ENCODE results near the gene PI4KA.

PI4KA gene

DNA sequence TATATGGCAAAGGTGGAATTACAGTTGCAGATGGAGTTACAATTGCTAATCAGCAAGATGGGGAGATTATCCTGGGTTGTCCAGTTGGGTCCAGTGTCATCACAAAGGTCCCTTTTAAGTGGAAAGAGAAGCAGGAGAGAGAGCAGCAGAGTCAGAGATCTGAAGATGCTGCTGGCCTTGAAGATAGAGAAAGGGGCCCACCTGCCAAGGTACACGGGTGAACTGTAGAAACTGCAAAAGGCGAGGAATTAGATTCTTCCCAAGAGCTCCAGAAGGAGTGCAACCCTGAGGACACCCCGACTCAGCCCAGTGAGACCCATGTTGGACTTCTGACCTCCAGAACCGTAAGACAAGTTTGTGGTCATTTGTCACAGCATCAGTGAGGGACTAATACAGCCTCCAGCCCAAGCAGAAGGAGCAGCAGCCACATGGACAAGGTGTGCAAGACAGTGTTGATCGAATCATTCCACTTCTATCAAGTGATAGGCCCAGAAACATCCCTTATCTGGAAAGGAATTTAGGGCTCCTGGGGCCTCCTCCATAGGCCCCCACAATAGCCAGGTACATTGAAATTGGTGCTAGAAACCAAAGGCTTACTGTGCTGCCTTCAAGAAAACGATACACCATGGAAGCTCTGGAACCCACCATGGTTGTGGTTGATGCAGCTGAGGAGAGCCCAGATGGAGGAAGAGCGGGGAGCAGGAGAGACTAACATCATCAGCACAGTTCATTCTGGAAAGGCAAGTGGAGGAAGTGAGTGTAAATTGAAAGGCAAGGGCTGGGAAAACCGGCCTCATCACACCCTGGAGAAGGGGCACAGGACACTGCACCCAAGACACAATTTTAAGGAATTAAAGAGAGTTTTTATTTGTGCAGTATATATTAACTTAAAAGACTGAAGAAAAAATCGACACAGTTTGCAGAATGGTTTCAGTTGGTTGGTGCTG lies 23.5 kb upstream of the PI4KA start:
- no peak for DNase-seq

DNA sequence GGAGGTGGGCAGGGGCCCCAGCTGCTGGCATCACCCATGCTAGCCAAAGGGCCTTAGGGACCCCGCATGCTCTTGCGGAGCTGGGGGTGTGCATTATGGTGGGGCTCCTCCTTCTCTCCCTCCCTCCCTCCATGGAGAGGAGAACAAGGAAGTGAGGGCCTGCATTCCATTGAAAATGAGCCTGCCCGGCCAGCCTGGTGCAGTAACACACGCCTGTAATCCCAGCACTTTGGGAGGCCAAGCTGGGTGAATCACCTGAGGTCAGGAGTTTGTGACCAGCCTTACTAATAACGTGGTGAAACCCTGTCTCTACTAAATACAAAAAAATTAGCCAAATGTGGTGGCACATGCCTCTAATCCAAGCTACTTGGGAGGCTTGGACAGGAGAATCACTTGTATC lies 22.6 kb upstream of the PI4KA start:
- no peak for DNase-seq

DNA sequence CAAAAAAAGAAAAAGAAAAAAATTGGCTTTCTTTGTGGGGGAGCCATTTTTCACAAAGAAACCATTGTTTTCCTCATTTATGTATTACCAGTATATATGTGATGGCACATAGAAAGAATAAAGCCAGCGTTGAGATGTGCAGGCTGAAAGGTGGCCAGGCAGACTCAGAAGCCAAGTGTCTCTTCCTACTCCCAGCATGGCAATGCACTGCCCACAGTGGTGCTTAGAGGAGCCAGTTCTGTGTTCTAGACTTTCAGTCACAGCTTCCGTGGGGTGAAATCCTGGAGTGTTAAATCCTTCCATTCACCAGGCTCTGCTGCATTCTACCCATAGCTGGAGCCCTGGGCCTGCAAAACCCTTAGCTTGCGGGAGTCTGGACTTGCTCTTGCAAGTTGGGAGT lies 19.1 kb upstream of the PI4KA start:
- DNase-seq = no peak

DNA sequence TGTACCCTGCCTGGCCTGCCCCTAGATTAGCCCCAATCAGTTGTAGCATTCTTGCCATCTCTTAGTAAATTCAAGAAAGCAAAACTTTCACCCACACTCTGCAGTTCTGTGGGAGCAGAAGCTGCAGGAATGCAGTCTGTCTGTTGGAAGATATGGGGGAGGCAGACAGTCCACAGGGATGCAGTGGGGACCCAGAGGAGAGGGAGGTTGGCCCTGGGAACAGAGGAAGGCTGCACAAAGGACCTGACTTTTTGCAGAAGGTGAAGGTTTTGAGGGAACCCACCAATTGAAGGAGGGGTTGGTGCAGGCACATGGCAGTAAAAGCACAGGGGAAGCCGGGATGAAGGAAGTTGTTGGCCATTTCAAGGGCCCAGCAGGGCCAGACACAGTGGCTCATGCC lies 16.7 kb upstream of the PI4KA start:
- no peak for DNase-seq

DNA sequence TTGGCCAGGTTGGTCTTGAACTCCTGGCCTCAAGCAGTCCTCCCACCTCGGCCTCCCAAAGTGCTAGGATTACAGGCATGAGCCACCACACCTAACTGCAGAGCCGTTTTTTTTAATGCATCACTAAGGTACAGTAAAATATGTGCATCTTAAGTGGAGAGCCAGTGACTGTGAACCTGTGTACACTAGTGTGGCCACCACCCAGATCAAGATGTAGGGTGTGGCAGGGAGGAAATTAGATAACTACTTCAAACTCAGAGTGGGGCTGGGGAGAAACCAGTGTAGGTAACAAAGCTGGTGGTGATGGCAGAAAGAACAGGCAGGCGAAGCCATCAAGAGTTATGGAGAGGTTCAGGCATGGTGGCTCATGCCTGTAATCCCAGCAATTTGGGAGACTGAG lies 14.6 kb upstream of the PI4KA start:
- DNase-seq = no peak

DNA sequence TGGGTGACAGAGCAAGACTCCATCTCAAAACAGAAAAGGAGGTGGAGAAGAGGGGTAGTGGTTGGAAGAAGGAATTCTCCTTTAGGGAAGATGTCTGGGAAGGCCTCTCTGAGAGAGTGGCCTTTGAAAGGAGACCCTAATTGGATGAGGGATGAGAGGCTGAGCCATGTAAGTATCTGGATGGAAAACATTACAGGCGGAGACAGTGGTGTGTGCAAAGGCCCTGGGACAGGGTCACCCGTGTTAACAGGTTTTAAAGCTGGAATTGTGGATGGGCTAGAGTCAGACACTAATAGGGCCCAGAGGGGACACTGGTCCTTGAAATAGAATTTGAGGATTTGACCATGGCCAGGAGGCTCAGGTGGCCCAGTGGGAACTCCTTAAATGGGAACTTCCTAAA lies 10.6 kb upstream of the PI4KA start:
- DNase-seq = no peak

DNA sequence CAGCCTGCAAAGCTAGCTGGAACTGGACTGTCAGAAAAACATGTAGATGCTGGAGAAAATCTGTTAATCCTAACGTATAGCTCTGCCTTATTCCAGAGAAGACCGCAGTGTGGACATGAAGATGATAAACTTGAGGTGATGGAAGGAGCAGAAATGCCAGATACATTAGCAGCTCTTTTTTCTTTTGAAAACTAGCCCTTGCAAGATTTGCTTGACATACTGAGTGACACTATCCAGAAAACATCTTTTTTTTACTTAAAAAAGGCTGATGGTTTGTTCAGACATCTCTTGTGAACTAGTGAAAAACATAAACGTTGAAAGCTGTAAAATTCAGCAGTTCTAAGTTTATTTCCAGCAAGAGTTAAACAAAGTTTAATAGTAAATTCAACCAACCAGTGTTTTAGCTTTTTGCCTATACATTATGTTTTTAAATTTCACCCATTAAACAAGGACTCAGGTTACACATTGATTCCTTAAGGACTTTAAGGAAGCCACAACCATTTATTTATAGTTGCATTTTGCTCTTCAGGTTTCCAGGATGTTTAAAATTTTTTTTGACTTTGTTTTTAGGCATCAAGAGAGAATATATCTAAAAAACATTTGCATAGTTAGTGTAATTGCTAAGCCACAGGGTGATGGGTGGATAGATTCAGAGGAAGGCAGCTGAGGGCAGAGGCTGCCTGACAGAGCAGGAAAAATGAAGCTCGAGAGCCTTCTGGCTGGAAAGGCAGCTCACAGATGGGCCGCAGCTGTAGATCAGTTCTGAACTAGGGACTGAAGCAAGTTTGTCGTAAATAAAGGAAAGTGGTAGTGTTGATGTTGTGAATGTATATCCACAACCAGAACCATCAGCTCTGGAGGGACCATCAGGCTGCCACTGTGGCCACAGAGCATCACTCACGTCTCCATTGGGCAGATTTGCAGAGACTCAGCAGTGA lies 9.7 kb upstream of the PI4KA start:
- DNase-seq = no peak

DNA sequence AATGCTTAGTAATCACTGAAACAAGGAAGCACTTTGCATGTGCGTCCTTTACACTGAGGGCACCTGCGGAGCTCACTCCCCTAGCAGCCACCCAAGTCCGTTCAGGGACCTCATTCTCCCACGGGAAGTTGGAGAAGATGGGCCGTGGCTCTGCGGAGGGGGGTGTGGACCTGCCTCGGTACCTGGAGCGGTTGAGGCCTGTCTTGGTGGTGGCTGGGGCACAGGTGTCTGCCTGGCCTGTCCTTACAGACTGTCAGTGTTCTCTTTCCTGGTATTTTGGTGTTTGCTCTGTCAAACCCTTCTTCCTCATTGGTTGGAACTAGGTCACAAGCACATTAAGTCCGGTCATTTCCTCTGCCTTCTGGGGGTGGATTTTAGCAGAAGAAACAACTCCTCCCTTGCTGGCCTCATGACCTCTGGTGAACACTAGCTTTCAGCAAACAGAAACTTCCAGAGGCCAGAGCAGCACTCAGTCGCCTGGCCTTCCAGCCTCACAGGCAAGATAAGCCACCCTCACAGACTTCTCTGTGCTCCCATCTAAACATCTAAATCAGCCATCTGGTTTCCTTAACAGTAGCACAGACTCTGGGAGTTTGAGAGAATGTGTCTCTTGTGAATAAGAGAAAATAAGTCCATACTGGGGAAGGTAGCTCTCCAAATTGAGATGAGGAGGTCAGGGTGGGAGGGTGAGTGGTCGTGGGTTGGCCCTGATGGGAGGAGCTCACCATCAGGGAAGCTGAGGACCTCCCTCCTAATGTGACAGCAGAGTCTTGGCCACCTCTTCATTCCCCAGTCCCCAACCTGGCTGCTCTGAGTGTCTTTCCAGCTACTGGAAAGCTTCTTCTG lies 8.8 kb upstream of the PI4KA start:
- DNase-seq = no peak

DNA sequence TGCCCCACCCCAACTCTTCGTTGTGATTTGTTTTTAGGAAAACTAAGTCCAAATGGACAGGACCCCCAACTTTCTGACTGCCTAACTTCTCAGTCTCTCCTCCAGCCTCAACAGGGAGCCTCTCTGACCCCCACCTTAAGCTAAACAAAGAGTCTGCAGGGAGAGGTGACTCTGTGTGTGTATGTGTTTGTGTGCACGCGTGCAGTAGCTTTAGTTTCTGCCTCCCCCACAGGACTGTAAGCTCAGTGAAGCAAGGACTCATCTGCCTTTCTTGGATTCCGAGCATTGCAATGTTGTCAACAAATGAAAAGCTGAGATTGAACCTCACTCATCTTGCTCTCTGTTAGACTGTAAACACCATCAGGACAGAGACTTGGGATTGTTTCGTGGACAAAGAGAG lies 8.1 kb upstream of the PI4KA start:
- DNase-seq = no peak

DNA sequence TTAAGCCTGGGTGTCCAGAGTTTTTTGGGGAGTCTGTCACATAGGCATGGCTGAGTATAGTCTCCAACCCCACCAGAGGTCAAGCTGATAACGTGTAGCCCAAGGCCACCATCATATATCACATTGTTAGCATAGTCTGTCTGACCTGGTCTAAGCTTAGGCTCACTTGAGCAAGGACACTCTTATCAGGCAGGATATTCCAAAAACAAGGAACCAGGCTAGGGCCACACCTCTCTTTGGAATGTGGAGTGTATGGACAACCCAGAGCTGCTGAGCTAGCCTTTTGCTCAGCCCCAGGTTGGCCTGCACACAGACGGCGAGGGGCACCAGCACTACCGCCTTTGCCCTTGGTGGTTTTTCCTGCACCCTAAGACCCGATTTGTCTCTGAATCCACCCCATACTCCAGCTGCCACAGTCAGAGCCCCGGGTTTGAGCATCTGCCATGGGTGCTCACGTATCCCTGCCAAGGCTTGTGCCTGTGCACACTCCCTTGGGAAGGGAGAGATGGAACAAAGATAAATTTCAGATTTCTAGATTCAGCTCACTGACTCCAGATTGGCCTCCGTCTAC lies 7.3 kb upstream of the PI4KA start:
- no peak for DNase-seq

DNA sequence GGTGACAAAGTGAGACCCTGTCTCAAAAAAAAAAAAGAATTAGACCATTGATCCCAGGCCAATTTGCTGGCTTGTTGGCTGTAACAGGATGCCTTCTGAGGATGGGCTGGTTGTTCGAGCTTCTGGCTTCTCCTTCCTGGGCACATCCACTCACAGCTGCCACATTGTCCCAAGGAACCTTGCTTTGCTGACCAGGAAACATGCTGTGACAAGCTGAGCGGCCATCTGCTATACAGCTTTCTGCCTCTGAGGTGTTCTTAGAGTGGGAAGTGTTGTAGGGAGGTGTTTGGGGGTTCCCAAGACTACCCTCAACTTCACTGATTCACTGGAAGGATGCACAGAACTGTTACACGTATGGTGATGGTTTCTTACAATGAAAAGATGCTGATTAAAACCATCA lies 6.7 kb upstream of the PI4KA start:
- DNase-seq = no peak

DNA sequence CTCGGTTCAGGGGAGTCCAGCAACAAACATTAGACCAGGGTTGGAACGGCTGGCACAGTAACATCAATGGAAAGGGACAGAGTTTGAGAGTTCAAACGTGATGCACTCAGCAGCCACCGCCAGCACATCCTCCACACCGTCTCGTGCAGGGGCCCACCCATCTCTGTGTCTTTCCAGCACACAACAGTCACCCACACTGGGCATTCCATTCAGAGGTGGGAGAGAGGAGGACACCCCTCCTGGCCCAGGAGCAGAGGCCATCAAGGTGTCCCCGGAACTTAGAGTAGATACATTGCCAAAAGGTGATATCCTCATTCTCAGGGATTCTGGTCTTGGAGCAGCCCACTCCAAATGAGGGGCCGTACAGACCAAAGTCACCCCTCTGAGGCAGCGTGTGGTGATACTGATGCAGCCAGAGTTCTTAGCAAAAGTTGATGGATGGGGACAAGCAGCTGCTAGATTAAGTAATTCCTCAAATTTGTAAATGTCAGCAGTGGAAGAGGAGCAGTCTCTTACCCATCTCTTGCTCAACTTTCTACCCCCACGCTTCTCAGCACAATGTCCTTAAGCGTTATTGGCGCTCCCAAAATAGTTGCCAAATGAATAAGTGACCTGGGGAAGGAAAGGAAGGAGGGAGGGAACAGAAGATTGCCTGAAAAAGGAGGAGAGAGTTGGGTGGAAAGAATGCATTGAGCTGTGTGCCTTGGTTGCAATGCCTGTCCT lies 5.7 kb upstream of the PI4KA start:
- DNase-seq = no peak

DNA sequence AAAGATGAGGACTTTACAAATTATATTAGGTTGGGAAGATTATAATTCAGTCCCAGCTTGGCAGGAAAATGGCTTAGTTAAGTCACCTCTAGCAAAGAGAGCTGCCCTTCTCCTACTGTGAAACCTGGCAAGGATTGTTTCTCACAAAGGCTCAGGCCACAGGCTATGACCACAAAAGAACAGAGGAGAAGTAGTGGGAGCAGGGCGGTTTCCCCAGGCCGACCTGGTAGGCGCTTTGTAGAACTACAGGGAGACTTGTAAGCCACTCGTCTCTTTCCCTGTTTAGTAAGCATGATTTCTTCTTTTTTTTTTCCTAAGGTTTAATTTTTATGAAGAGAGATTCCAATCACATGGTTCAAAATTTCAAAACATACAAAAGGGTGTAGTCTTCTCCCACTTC lies 4.8 kb upstream of the PI4KA start:
- no peak for DNase-seq

DNA sequence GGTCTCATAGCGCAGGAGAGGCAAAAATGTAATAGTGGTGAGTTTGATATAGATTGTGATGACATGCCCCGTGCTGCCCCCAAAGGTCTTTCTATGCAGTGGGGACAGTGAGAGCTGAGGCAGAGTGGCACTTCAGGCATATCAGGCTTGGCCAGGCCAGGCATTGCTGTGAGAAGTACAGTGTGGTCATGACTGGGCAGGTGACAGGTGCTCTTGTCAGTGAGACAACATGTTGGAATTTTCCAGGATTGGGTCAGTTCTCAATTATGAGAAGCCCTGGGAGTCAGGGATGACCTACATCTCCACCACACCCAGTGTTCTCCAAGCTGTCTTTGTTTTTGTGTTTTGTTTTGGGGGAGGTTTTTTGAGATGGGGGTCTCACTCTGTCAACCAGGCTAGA lies 3.9 kb upstream of the PI4KA start:
- no peak for DNase-seq

DNA sequence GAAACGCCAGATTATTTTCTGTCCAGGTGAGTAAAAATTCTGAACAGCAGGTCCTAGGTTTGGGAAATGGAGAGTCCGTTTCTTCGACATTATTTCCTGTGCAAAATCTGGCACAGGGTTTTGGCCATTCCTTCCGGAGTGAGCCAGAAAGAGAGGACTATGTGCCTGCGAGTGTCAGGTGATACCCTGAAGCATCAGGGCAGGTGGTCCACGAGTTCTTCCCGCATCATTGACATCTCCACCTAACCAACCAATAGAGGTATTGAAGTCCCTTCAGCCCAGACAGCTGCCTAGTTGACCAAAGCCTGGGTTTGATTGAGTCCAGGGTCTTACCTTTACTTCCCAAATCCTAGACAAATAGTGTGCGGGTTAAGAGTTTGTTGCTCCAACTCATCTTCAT lies 1.0 kb upstream of the PI4KA start:
- no peak for DNase-seq

DNA sequence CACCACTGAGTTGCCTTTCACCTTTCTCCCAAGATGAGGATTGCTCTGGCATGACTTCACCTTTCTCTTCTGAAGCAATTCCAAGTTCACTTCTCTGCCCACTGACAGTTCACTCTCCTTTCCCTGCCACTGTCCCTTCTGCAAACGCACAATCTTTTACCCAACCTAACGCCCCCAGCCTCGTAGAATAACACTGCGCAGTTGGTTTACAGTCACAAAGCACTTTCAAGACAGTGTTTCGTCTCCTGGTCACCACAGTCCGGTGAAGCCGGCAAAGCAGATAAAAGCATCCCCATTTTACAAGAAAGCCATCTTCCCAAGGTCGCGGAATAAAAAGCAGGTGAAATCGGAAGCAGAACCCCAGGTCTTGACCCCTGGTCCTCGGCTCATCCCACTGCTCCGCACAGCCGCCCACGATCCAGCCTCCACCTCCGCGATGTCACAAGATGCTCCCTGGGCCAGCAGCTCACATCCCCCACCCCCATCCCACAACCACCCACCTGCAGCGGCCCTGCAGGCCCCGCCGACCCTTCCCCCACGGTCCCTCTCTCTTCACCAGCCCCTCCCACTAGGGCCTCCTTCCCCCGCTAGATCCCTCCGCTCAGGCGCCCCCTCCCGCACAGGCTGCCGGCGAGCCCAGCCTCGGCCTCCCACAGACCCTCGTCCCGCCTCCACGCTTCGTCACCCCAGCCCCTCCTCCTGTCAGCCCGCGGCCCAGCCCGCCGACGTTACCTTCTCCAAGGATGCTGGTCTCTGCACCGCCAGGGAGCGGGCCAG lies 585 bp downstream of the PI4KA start:
- peak; percentile 67 to 74 (median 73) for DNase-seq

DNA sequence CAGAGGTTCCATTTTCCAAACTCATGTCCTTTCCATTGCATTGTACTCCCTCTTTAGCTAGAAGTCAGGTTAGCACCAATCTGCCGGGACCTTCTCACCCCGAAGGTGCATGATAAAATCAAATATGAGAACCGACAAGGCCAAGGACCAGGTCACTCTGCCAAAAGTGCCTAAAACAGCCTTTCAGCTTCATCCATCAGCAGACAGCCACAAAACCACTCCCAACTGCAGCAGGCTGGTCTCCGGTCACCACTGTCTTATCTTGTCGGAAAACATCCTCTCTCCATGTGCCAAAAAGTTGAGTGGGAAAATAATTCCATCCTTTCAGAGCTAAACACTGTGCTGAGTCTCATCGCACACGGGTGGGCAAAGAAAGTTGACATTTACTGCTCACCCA lies 1.4 kb downstream of the PI4KA start:
- no peak for DNase-seq

DNA sequence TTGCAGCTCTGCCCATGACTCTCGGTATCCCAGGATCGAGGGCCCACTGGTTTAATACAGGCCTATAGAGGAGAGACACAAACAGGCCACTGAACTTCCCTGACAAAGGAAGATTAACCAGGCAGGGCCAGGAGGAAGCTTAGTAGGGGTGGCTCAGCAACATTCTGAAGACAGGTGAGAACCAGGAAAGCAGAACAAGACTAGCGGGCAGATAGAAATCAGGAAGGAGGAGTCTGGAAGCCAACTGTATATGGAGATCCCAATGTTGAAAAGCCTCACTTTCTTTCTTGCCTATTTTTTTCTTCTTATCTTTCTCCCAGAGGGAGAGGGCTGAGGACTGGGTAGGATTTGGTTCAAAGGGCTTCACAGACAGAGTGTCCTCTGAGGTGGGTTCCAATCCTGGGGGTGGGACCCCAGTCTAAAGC lies 5.4 kb downstream of the PI4KA start:
- no peak for DNase-seq

DNA sequence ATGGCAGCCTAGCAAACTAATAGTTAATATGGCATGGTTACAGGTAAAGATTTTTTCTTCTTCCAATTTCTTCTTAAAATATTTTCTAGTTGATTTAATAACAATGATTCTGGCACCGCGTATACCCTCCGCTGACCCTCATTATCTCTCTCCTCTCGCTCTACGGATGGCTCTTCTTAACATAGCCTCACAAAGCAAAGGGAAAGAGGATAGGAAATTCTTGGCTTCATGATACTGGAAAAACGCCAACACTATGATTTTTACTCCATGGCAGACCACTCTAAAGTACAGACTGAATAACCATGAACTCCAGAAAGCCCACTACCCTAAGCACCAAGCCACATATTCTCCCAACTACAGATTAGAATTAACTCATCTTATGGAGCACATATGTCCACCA lies 6.1 kb downstream of the PI4KA start:
- DNase-seq = no peak

DNA sequence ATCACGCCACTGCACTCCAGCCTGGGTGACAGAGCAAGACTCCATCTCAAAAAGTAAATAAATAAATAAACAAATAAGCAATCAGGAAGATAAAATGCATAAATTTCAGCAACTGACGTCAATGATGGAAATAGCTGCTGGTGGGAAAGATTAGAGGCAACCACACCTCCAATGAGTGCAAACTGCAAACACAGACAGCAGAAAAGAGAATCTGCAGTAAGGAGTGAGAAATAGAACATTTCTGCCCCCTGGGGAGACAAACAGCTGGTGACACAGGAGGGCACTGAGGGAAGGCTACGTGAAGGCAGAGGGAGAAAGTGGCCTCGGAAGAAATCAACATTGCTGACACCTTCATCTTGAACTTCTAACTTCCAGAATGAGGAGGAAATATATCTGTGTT lies 6.5 kb downstream of the PI4KA start:
- DNase-seq = no peak

DNA sequence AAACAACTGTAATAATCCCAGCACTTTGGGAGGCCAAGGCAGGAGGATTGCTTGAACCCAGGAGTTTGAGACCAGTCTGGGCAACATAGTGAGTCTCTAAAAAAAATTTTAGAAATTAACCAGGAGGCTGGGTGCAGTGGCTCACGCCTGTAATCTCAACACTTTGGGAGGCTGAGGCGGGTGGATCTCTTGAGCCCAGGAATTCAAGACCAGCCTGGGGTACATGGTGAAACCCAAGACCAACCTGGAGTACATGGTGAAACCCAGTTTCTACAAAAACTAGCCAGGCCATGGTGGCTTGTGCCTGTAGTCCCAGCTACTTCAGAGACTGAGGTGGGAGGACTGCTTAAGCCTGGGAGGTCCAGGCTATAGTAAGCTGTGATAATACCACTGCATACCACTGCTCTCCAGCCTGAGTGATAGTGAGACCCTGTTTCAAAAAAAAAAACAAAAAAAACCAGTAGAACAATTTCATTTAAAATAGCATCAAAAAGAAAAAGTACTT lies 11.2 kb downstream of the PI4KA start:
- no peak for DNase-seq

Measured in activated CD4-positive, CD25-positive, alpha-beta regulatory T cell (primary cell).